ENCODE data around the gene SRRM4. TPM values are rescaled to one million over a fixed set of nuclear protein-coding genes. Genes with fewer than 3 reads are reported as not detected.
A peak's percentile ranks its signal among the peaks of the same experiment; 100 is the strongest.

The SRRM4 gene
- polyA plus RNA-seq, 3 donors = 0.03 to 0.04 TPM; not detected in 1

- DNase-seq = no peak
Measured at GRCh38 chr12:119201789-119202543, 220.6 kb downstream of the SRRM4 start.

- DNase-seq = no peak
Measured at GRCh38 chr12:119202544-119202943, 221.2 kb downstream of the SRRM4 start.

GRCh38 chr12:119204131-119204530 is 222.8 kb downstream of the SRRM4 start:
- peak; percentile 48 for DNase-seq

- no peak for DNase-seq
Measured at GRCh38 chr12:119204671-119205285, 223.4 kb downstream of the SRRM4 start.

GRCh38 chr12:119206348-119207062 is 225.2 kb downstream of the SRRM4 start:
- no peak for DNase-seq

GRCh38 chr12:119207063-119207560 is 225.8 kb downstream of the SRRM4 start:
- no peak for DNase-seq

GRCh38 chr12:119208626-119209061 is 227.3 kb downstream of the SRRM4 start:
- DNase-seq = no peak

- DNase-seq = no peak
Measured at GRCh38 chr12:119211884-119212283, 230.5 kb downstream of the SRRM4 start.

Other genes starting within 250 kb of the SRRM4 start
- 1 to 10 TPM; 5.8 to 6.8 (median 5.8) TPM for gene HSPB8, start 197.4 kb downstream of the SRRM4 start, polyA plus RNA-seq (ENCODE audit: insufficient read length in 3 of 3)

Measured in renal pelvis (tissue), 4 donors.